NCI-H2227 (cell line): ENCODE data around the gene CLIC4.
"Not testable (repeated sequence)": the region's sequence is repeated elsewhere in the genome, so short reads cannot be mapped to it uniquely, and the experiment has no call there.

Source experiments
- DNase-seq: peaks from one replicate; lab custom pipeline; 2025; ENCODE audit not compliant: unreplicated experiment; lab: John Stamatoyannopoulos, UW

The CLIC4 gene

GRCh38 chr1:24743404-24744211, 1.6 kb upstream of the CLIC4 start:
- DNase-seq = peak; percentile 15

- peak; percentile 53 for DNase-seq
These were observed 615 bp downstream of the CLIC4 start for GRCh38 chr1:24745711-24746413.

GRCh38 chr1:24748191-24749121, 3.2 kb downstream of the CLIC4 start:
- DNase-seq = no peak

- no peak for DNase-seq
These were observed 4.0 kb downstream of the CLIC4 start for GRCh38 chr1:24749252-24749651.

- DNase-seq = no peak
These were observed 4.6 kb downstream of the CLIC4 start for GRCh38 chr1:24749886-24750285.

- DNase-seq = no peak
These were observed 6.6 kb downstream of the CLIC4 start for GRCh38 chr1:24751833-24752232.

GRCh38 chr1:24752305-24752704, 7.1 kb downstream of the CLIC4 start:
- no peak for DNase-seq

GRCh38 chr1:24754229-24754628, 9.0 kb downstream of the CLIC4 start:
- DNase-seq = no peak

GRCh38 chr1:24755323-24755722, 10.1 kb downstream of the CLIC4 start:
- DNase-seq = not testable (repeated sequence)

- no peak for DNase-seq
These were observed 11.1 kb downstream of the CLIC4 start for GRCh38 chr1:24756395-24756794.

- no peak for DNase-seq
These were observed 14.2 kb downstream of the CLIC4 start for GRCh38 chr1:24759492-24759891.

- DNase-seq = no peak
These were observed 16.3 kb downstream of the CLIC4 start for GRCh38 chr1:24761582-24761981.

GRCh38 chr1:24762133-24762676, 17.0 kb downstream of the CLIC4 start:
- DNase-seq = no peak

GRCh38 chr1:24763671-24764070, 18.4 kb downstream of the CLIC4 start:
- peak; percentile 23 for DNase-seq

- DNase-seq = no peak
These were observed 19.2 kb downstream of the CLIC4 start for GRCh38 chr1:24764439-24764838.

GRCh38 chr1:24764848-24765247, 19.6 kb downstream of the CLIC4 start:
- peak; percentile 18 for DNase-seq

- peak; percentile 42 for DNase-seq
These were observed 20.2 kb downstream of the CLIC4 start for GRCh38 chr1:24765308-24765988.

GRCh38 chr1:24767351-24767750, 22.1 kb downstream of the CLIC4 start:
- no peak for DNase-seq

GRCh38 chr1:24768873-24769605, 23.8 kb downstream of the CLIC4 start:
- DNase-seq = no peak
